SK-N-SH treated with all-trans-retinoic acid at 6 μM for 48 hours (cell line): Measurements from ENCODE around the gene NEK4.

Experiments used
- CSDC2 ChIP-seq: fragments of 250-450 bp; sonication (Bioruptor Pico); IDR thresholded peaks from 2 replicates; pipeline ENCODE4 v1.5.0; 2020; ENCODE audit warnings: mild to moderate bottlenecking, moderate library complexity
- OSR1 ChIP-seq: fragments of 250-450 bp; sonication (Bioruptor Pico); IDR thresholded peaks from 2 replicates; pipeline ENCODE4 v1.8.0; 2022; ENCODE audit warnings: moderate library complexity, mild to moderate bottlenecking, inconsistent platforms

DNA sequence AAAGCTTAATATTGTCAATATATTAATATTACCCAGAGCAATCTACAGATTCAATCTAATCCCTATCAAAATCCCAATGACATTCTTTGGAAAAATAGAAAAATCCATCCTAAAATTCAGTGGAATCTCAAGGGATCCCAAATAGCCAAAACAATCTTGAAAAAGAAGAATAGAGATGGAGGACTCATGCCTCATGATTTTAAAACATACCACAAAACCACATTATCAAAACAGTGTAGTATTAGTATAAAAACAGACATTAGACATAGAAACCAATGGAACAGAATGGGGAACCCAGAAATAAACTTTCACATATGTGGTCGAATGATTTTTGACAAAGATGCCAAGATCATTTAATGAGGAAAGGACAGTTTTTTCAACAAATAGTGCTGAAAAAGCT lies 14.6 kb downstream of the NEK4 start:
- TF ChIP-seq OSR1 (CRISPR knock-in tag): no peak
- no peak for TF ChIP-seq CSDC2 (CRISPR knock-in tag)
